Ecto neural progenitor cell (in vitro differentiated cells): ENCODE data around the gene ALDH1L1.
A peak's percentile ranks its signal among the peaks of the same experiment; 100 is the strongest.
"Not testable (repeated sequence)": the region's sequence is repeated elsewhere in the genome, so short reads cannot be mapped to it uniquely, and the experiment has no call there.

Experiments used
- DNase-seq: peaks from one replicate; pipeline ENCODE4 v3.0.0-alpha.2; 2018; ENCODE audit warnings: low spot score

The ALDH1L1 gene

DNA sequence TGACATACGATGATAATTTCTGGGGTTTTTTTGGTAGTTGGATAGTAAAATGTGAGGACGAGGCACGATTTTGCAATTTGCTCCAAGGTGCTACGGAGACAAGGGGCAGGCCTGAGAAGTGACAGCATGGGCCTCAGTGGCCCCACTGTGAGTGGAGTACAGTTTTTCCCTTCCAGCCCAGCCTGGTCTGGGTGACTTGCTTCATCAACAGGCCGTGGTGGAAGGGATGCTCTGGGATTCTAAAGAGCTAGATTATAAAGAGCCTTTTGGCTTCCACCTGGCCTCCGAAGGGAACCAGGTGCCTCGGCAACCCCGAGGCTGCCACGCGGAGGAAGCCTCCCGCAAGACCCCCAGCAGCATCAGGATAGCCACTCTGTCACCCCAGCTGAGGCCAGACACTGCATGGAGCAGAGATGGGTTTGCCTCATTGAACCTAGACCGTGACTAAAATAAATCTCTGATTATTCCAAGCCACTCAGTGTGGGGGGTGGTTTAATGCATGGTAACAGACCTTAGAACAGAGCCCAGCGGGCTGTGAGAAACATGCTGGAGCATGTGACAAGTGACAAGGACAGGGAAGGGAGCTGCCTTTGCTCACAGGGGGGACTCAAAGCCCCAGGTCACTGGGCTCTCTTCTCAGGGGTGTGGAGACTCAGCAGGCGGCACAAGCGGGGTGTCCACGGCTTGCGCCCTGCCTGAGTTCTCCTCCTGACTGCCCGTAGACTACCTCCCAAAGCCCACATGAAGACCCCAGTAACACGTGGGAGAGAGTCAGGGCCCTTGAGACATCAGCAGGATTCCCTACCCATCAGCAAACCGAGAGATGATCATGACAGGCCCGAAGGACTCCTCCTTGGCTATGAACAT is 73.8 kb downstream of the ALDH1L1 start:
- no peak for DNase-seq

DNA sequence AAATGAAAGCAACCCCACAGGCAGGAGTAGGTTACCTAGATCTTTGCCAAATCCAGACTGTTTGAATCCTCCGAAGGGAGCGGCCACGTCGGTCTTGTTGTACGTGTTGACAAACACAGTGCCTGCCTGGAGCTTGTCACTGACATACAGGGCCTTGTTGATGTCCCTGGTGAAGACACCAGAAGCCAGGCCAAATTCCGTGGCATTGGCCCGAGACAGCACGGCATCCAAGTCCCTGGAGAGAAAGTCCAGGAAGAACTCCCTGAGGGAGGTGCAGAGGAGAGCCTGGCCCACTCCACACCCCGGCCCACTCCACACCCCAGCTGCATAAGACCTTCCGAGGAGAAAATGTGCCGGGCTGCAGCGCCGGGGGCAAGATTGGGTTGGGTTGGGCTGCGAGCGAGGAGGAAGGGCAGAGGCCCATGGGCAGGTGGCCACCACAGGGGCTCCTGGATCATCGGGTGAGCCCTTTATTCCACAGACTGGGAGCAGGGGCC is 74.6 kb downstream of the ALDH1L1 start:
- no peak for DNase-seq

GRCh38 chr3:126104742-126105605 is 75.4 kb downstream of the ALDH1L1 start:
- DNase-seq: no peak

DNA sequence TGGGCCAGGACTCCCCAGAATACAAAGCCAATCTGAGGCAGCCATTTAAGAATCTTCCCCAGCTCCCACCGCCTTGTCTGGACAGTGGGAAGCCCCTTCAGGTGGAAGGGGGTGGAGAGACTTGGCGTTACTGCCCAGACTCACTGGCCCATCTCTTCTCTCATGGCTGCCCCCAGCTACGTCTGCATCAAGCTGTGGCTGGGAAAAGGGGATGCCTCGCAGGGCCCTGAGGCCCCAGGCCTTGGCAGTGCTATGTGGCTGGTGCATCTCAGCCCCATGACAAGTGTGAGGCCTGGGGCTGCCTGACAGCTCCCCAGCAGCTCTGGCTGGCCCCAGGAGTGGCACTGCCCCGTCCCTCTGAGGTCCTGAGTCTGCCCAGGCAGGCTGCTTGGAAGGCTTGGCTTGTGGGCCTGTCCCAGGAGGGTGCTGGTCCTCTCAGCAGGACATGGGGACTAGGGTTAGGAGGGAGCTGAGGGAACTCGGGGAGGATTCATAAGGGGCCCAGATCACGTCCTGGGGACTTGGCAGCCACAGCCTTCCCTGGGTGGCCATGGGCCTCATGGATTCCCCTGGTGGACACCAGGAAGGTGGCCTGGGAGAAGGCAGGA is 76.3 kb downstream of the ALDH1L1 start:
- no peak for DNase-seq

GRCh38 chr3:126103121-126104027 is 77.0 kb downstream of the ALDH1L1 start:
- peak; percentile 51 for DNase-seq

GRCh38 chr3:126102530-126102951 is 77.8 kb downstream of the ALDH1L1 start:
- no peak for DNase-seq

- DNase-seq: no peak
Measured at GRCh38 chr3:126102011-126102410, 78.4 kb downstream of the ALDH1L1 start.

GRCh38 chr3:126101521-126101982 is 78.8 kb downstream of the ALDH1L1 start:
- DNase-seq: no peak

- no peak for DNase-seq
Measured at GRCh38 chr3:126100634-126101301, 79.6 kb downstream of the ALDH1L1 start.

DNA sequence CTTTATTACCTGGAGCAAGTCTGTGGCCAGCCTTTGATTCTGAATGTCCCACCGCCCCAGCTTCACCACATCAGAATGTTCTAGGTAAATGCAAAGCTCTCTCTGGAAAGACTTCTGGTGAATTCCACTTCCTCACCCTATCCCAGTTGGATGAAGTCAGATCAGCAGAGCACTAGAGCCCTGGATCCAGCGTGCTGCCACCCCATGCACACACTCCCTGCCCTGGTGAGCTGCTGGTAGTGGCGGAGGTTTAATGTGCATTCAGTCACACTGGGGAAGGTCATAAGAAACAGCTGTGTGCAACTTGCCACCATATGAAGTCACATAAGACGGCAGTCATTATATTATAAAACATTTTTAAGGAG is 80.1 kb downstream of the ALDH1L1 start:
- DNase-seq: no peak

DNA sequence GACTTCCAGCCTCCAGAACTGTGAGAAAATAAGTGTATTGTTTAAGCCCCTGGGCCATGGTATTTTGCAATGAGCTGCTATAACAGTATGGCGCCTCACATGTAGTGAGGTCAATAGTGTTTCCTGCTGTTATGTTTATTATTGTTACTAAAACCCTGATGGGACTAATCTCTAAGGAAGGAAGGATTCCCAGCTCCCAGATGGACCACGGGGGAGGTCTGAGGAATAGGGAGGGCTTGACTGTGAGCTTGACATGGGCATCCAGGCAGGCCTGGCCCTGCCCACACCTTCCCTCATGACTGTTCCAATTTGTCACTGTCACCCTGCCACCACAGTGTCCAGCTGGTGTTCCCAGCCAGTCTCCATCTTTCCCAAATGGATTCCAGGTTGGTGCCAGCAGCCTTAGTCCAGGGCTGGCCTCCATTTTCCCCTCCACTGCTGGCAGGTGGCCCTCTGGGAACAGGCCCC is 82.0 kb downstream of the ALDH1L1 start:
- no peak for DNase-seq

GRCh38 chr3:126097801-126098200 is 82.6 kb downstream of the ALDH1L1 start:
- DNase-seq: no peak

DNA sequence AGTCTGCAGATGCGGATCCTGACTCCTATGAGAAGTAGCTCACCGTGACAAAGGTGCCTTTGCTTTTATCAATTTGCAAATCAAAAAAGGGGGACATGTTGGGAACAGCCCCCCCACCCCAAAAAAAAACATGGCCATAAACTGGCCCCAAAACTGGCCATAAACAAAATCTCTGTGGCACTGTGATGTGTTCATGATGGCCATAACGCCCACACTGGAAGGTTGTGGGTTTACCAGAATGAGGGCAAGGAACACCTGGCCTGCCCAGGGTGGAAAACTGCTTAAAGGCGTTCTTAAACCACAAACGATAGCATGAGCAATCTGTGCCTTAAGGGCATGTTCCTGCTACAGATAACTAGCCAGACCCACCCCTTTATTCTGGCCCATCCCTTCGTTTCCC is 84.1 kb downstream of the ALDH1L1 start:
- DNase-seq: not testable (repeated sequence)

GRCh38 chr3:126092128-126092527 is 88.3 kb downstream of the ALDH1L1 start:
- DNase-seq: not testable (repeated sequence)

DNA sequence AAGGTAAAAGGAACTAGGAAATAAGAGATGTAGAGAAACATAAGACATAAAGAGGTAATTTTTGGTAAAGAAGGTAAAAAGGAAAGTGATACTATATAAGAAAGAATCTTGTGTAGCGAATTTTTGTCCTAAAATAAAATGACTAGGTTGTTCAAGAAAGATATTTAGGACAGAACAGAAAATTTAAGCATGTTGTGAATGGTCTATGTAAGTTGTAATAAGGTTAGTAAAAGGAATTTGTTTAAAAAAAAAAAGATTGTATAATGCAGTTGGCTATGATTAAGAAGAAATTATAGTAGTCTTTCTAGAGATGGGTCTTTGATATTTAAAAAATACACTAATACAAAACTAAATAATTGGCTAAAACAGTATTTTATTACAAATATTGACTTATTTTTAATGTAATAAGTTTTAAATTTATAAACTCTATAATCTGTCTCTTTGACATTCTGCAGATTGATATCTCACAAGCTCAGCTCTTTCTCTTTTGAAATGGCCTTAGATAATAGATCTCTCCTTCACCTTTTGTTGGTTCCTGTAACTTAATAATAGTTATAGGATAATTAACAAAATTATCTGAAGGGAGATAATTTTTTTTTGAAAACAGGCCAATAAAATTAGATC is 92.7 kb downstream of the ALDH1L1 start:
- DNase-seq: no peak

DNA sequence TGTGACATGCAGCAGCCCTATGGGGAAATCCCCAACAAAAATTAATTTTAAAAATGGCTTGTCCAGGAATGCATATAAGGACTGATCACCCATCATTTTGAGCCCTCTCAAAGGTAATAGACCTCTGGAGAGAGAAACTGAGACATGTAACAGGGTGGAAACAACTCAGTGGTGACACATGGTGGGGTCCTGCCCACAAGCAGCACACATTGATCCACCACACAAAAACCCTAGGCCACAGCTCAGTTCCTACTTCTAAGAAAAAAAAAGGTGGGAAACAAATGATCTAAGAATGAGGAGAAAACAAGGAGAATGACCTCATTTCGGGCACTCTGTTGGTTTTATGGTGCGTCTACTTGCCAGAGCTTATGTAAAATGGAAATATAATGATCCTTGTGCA is 94.5 kb downstream of the ALDH1L1 start:
- no peak for DNase-seq

DNA sequence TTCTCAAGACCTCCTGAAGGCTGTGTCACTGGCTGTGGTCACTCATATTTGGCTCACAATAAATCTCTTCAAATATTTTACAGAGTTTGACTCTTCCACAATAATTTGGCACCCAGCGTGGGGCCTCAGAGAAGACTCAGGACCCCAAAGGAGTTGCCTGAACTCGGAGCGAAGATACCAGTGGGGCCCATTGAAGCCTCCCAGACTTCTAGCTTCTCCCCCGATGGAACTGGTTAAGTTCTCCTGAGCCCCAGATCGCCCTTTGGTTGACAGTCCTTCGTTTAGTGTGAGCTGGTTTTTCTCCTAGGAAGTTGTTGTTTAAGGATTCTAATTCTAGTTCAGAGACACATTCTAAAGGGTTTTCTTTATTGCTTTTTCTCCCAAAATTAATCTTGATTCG is 95.1 kb downstream of the ALDH1L1 start:
- DNase-seq: no peak

GRCh38 chr3:126084768-126085180 is 95.6 kb downstream of the ALDH1L1 start:
- no peak for DNase-seq

DNA sequence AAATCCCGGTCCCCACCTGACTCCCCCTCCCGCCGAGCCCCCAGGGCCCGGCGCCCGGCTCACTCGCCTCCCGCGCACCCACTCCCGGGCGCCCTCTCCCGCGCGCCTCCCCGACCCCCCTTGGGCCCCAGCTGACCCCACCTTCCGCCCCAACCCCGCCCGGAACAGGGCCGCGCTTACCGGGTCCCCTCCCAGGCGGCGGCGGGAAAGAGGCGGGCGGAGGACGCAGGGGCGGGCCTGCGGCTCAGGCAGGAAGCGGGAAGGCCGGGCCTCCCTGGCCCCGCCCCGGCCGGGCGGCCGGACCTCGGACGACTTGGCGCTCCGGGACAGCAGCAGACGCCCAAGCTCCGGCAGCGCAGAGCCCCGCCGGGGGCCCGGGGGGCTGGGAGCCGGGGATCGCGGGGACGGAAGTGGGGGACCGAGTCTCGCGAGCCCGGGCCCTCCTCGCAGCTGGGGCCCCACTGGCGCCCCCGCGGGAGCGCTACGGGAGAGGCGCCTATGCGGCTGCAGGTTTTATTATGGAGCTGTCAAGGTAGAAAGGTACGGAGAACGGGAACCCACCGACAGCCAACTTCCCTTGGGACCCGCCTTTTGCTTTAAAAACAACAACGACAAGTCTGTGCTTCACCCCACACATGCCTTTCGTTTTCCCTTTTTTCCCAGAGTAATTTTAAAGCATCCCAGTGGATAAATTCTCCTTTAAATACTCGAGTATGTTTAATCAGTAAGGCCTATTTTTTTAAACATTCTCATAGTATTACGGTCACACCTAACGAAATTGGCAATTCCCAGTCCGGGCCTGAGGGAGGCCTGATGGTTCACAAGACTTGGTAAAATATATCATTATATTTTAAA is 96.2 kb downstream of the ALDH1L1 start, which contains the start of gene SLC41A3:
TSS of gene SLC41A3 (minus strand) at position 212 of the 855 bp plus-strand sequence. CDS start 15,905 bp downstream, outside the sequence.
- peak; percentile 88 for DNase-seq
